ENCODE measurements around the gene GRK5. TPM values are rescaled to one million over a fixed set of nuclear protein-coding genes. Genes with fewer than 3 reads are reported as not detected.

GRK5 gene
- total RNA-seq, 4 donors from 2014 or later = 6.2 to 12.5 (median 9.1) TPM

DNA sequence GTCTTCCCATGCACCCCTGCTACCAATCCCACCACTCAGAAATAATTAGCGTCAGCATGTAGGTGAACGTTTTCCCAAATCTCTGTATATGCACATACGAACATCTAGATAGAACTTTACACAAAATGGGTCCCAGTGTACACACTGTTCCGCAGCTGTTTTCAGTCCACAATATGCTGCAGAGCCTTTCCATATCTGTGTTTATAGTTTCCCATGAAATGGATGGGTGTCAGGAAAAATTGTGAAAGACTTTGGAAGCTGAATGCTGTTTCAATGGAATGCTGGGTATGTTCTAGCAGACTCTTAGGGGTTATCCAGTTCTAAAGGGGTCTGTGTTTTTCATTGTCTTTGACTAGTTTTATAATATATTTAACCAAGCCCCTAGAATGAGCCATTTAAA, 13.8 kb downstream of the GRK5 start:
- Histone ChIP-seq H3K27ac (peak overlapping the region; percentile 64 to 74 (median 69)), H3K4me1 (peaks cover 7 to 18% of the 10 kb centered on the region in 2 donors), H3K9me3 (no peaks in the 10 kb centered on the region), H3K27me3 (no peaks in the 10 kb centered on the region), H3K36me3 (no peaks in the 10 kb centered on the region), H3K4me3 (peak overlapping the region in 1 of 4 donors; percentile 2)
- intact Hi-C loops (cut with DNase I; ENCODE audit: low total_unique reads) = no loop called here
- ATAC-seq (peak in 1 of 2 donors; percentile 59), DNase-seq (no peak)
- TF ChIP-seq POLR2A (IDR thresholded peaks at IDR 0.05) (peak in 1 of 2 donors; percentile 7), CTCF (IDR thresholded peaks at IDR 0.05 in 4 of 5, conservative IDR thresholded peaks at IDR 0.05 in 1 of 5) (no peak)
- in situ Hi-C loops (cut with MboI; ENCODE audit: low sequenced_read_pairs in 4 of 4) = no loop called here

DNA sequence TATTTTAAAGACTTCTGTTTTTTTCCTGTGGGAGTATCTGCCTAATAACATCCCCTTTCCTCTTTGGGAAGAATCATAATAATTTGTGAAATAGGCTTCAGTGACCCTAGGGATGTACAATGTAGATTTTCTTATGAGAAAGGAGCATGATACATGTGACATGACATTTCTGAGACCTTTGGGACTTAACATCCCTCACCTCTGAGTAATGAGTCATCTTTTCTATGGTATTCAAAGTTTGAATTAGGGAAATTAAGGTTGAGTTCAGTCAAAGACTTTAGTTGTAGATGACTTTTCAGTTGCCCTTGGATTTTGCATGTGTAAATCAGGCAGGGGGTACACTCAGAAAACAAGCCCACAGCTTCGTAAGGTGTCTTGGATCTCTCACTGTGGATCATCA, 14.3 kb downstream of the GRK5 start:
- Histone ChIP-seq H3K4me3 (no peak overlapping the region), H3K9me3 (no peaks in the 10 kb centered on the region), H3K36me3 (no peaks in the 10 kb centered on the region), H3K4me1 (peaks cover 7 to 18% of the 10 kb centered on the region in 2 donors), H3K27ac (peak overlapping the region; percentile 64 to 74 (median 69)), H3K27me3 (no peaks in the 10 kb centered on the region)
- ATAC-seq (no peak), DNase-seq (no peak)
- no peak for TF ChIP-seq POLR2A (IDR thresholded peaks at IDR 0.05)
- TF ChIP-seq CTCF (IDR thresholded peaks at IDR 0.05 in 4 of 5, conservative IDR thresholded peaks at IDR 0.05 in 1 of 5) = no peak
- intact Hi-C loops (cut with DNase I; ENCODE audit: low total_unique reads) (no loop called here), in situ Hi-C loops (cut with MboI; ENCODE audit: low sequenced_read_pairs in 4 of 4) (no loop called here)

- Histone ChIP-seq H3K4me1 (peaks cover 7 to 18% of the 10 kb centered on the region in 2 donors), H3K27me3 (no peaks in the 10 kb centered on the region), H3K4me3 (peak overlapping the region in 2 of 4 donors; percentile 5 to 7), H3K27ac (peak overlapping the region; percentile 64 to 74 (median 69)), H3K36me3 (no peaks in the 10 kb centered on the region), H3K9me3 (no peaks in the 10 kb centered on the region)
- ATAC-seq (no peak), DNase-seq (no peak)
- intact Hi-C loops (cut with DNase I; ENCODE audit: low total_unique reads) = no loop called here
- in situ Hi-C loops (cut with MboI; ENCODE audit: low sequenced_read_pairs in 4 of 4) = no loop called here
- TF ChIP-seq POLR2A (IDR thresholded peaks at IDR 0.05) (no peak), CTCF (IDR thresholded peaks at IDR 0.05 in 4 of 5, conservative IDR thresholded peaks at IDR 0.05 in 1 of 5) (no peak)
Measured at GRCh38 chr10:119222537-119222936, 15.2 kb downstream of the GRK5 start.

DNA sequence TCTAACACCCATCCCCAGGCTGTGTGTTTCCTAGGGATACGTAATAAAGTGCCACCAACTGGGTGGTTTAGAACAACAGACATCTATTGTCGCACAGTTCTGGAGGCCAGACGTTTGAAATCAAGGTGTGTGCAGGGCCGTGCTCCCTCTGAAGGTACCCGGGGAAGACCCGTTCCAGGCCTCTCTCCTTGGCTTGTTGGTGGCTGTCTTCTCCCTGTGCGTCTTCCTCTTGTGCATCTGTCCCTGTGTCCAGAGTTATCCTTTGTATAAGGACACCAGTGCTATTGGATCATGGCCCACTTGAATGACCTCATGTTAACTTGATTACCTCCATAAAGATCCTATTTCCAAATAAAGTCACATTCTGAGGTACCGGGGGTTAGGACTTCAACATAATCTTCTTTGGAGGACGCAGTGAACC, 15.6 kb downstream of the GRK5 start:
- Histone ChIP-seq H3K27ac (peak overlapping the region; percentile 64 to 74 (median 69)), H3K4me1 (peaks cover 7 to 18% of the 10 kb centered on the region in 2 donors), H3K9me3 (no peaks in the 10 kb centered on the region), H3K36me3 (no peaks in the 10 kb centered on the region), H3K27me3 (no peaks in the 10 kb centered on the region), H3K4me3 (peak overlapping the region in 1 of 4 donors; percentile 7)
- ATAC-seq = peak; percentile 17 to 38
- intact Hi-C loops (cut with DNase I; ENCODE audit: low total_unique reads) (no loop called here), in situ Hi-C loops (cut with MboI; ENCODE audit: low sequenced_read_pairs in 4 of 4) (no loop called here)
- no peak for TF ChIP-seq POLR2A (IDR thresholded peaks at IDR 0.05)
- TF ChIP-seq CTCF (IDR thresholded peaks at IDR 0.05 in 4 of 5, conservative IDR thresholded peaks at IDR 0.05 in 1 of 5) = no peak
- no peak for DNase-seq
